ENCODE data around the gene SETD6. TPM values are rescaled to one million over a fixed set of nuclear protein-coding genes. Genes with fewer than 3 reads are reported as not detected.

SETD6 gene
- total RNA-seq, result 10 to 100 TPM; 16.0 to 37.2 (median 19.0) TPM

- TF ChIP-seq CTCF (IDR thresholded peaks at IDR 0.05), result no peak
- DNase-seq (ENCODE audit: low spot score), result peak; percentile 66
- ATAC-seq (ENCODE audit: low FRiP score), result peak; percentile 91
Measured at GRCh38 chr16:58515125-58515870, at the start of gene SETD6. Gene SETD6 (plus strand): TSS chr16:58515517. CDS start chr16:58515538, 21 bp downstream.

DNA sequence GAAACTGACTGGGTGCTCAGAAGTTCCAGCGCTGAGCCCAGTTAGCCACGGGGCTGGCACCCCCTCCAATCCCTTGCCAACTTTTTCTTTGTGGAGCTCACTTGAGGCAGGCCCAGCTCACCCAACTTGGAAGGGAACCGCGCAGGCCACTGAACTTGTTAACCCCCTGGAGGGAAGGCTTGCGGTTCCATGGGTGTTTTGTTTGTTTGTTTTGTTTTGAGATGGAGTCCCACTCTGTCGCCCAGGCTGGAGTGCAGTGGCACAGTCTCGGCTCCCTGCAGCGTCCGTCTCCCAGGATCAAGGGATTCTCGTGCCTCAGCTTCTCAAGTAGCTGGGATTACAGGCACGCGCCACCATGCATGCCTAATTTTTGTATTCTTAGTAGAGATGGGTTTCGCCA is 49.5 kb upstream of the SETD6 start:
- ATAC-seq (ENCODE audit: low FRiP score) (no peak), DNase-seq (ENCODE audit: low spot score) (no peak)
- no peak for TF ChIP-seq CTCF (IDR thresholded peaks at IDR 0.05)

GRCh38 chr16:58466396-58466795 is 48.9 kb upstream of the SETD6 start:
- DNase-seq (ENCODE audit: low spot score) (no peak), ATAC-seq (ENCODE audit: low FRiP score) (no peak)

GRCh38 chr16:58467905-58468304 is 47.4 kb upstream of the SETD6 start:
- no peak for TF ChIP-seq CTCF (IDR thresholded peaks at IDR 0.05)
- ATAC-seq (ENCODE audit: low FRiP score) (no peak), DNase-seq (ENCODE audit: low spot score) (no peak)

More at GRCh38 chr16:58466396-58466795, 48.9 kb upstream of the SETD6 start:
- no peak for TF ChIP-seq CTCF (IDR thresholded peaks at IDR 0.05)

DNA sequence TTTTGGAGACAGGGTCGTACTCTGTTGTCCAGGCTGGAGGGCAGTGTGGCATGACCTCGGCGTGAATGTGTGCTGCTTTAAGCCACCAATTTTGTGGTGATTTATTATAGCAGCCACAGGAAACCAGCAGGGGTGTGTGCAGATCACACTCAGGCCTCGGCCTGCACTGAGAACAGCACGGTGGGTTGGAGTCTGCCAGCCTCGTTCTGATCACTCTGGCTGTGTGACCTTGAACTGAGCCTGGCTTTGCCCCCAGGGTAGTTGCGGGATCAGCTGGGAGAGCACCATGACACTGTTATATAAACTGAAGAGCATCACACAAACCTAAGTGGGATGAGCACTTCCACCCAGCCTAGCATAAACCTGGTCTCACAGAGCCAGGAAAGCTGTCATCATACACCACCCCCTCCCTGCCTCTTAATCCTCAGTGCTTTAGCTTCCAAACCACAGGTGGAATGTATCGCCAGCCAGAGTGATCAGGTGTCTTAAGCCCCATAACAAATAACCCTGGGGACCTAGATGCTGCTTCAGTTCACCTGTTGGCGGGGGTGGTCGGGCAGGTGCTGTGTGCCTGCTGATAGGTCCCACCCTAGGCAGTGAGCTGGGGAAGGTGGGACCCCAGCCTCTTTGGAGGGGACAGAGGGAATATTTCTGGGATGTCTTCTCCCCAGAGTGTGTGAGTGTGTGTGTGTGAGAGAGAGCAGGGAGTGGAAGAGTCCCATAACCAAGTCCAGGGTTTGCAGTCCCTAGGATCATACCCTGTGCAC is 43.9 kb upstream of the SETD6 start:
- no peak for TF ChIP-seq CTCF (IDR thresholded peaks at IDR 0.05)
- DNase-seq (ENCODE audit: low spot score) (no peak), ATAC-seq (ENCODE audit: low FRiP score) (no peak)

GRCh38 chr16:58472266-58472665 is 43.1 kb upstream of the SETD6 start:
- DNase-seq (ENCODE audit: low spot score) (no peak), ATAC-seq (ENCODE audit: low FRiP score) (no peak)
- TF ChIP-seq CTCF (IDR thresholded peaks at IDR 0.05), result no peak
